GM12864 (cell line): ENCODE measurements around the gene PRDM7.

Source experiments
- DNase-seq: peaks from one replicate; pipeline ENCODE4 v3.0.0-alpha.2; 2011; ENCODE audit warnings: low read depth
- H3K4me3 ChIP-seq: 2 replicates; pipeline ENCODE4 v1.5.1; 2011; ENCODE audit warnings: mild to moderate bottlenecking, low read depth, low read length, control low read depth
- CTCF ChIP-seq: IDR thresholded peaks from 2 replicates; pipeline ENCODE4 v1.5.1; 2011; ENCODE audit warnings: low read depth, mild to moderate bottlenecking, moderate library complexity, low read length, control low read depth, inconsistent platforms; ENCODE audit errors: missing control alignments

The PRDM7 gene

GRCh38 chr16:90019543-90020259, 57.4 kb downstream of the PRDM7 start:
- peak overlapping the region; percentile 47 for H3K4me3 ChIP-seq
- DNase-seq = no peak
- TF ChIP-seq CTCF = peak; percentile 38

GRCh38 chr16:90018652-90019542, 58.2 kb downstream of the PRDM7 start, which contains the start of gene DBNDD1:
DBNDD1 (minus strand) TSS chr16:90019456; CDS start chr16:90019341, 115 bp downstream.
- no peak for TF ChIP-seq CTCF

DNA sequence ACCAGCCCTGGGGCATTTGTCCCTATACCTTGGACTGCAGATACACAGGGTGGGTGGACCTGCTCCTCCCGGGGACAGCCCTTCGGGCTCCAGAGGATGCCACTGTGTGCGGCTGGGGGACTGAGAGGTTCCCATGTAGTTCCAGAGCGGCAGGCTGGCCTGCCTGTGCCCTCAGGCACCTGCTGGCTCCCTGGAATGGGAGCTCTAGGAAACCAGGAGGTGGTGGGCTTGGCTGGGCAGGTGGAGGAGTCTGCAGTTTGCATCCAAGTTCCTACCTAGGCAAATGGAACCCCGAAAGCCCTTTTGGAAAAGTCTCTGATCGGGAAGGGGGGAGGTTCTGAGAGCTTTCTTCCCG, 58.9 kb downstream of the PRDM7 start:
- no peak for DNase-seq
- no peak for TF ChIP-seq CTCF
- no peak overlapping the region for H3K4me3 ChIP-seq

More at GRCh38 chr16:90018652-90019542, 58.2 kb downstream of the PRDM7 start, which contains the start of gene DBNDD1:
- DNase-seq = no peak
- H3K4me3 ChIP-seq = peak within 1 kb of the TSS; percentile 47

DNA sequence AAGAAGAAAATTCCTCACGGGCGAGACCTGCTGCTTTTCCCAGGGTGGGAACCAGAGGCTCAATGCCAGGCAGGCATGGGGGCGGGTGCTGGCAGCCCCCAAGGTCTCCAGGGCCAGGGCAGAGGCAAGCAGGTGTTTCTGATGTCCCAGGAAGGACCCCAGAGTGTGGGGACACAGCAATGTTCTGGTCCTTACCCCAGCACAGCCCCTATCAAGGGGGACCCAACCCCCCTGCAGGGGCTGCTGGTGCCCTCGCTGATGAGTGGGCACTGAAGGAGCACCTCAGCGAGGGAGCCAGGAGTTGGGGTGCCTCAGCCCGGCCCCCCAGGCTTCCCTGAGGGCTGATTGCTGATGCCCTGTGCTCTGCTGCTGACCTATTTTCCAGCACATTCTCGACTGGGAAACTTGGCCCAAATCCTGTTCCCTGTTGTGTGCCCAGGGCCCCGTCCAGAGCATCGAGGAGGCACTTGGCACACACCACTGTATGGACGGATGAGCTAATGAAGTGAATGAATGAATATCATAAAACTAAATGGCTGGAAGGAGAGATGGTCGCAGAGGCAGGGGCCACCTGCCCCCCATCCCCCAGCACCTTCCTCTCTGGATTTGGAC, 60.7 kb downstream of the PRDM7 start:
- no peak overlapping the region for H3K4me3 ChIP-seq
- TF ChIP-seq CTCF = no peak

GRCh38 chr16:90015586-90016338, 61.4 kb downstream of the PRDM7 start:
- no peak for TF ChIP-seq CTCF
- H3K4me3 ChIP-seq = no peak overlapping the region
- DNase-seq = no peak

More for the DNA sequence above, 60.7 kb downstream of the PRDM7 start:
- DNase-seq = no peak

DNA sequence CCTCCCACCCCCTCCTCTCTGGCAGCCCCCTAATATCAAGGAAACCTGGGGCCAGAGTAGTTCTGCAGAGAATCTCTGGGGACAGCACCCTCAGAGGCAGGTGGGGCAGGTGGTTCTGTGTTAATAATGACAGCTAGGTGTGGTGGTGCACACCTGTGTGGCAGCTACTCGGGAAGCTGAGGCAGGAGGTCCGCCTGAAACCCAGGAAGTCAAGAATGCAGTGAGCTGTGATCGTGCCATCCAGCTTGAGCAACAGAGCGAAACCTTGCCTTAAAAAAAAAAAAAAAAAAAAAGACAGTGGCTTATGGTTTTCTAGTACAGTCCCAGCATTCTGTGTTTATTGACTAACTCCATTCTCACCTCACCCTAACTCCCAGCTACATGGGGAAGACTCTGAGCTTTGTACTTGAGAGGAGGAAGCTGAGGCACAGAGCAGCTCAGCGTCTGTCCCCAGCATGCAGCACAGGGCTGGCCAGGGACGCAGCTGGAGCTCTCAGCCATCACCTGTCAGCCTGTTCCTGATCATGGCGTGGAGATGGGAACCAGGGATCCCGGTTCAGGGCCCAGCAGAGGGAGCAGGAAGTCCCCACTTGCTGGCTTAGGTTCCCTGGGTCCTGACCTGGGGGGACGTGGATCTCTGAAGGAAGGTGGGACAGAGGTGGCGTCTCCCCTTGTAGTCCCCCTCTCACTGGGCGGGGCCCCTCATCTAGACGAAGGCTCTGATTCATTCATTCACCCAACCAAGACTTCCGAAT, 64.0 kb downstream of the PRDM7 start:
- H3K4me3 ChIP-seq = no peak overlapping the region
- DNase-seq = no peak
- TF ChIP-seq CTCF = no peak
